Activated CD4-positive, alpha-beta T cell treated with anti-CD3 and anti-CD28 coated beads, Interleukin-2, amount 50 U/mL, for 1 hour (primary cell): ENCODE measurements around the gene CCS.
"Not testable (repeated sequence)": the region's sequence is repeated elsewhere in the genome, so short reads cannot be mapped to it uniquely, and the experiment has no call there.

ENCODE experiments used
- DNase-seq: peaks from one replicate; pipeline ENCODE4 v3.0.0-alpha.2; 2020

Gene CCS

GRCh38 chr11:66628061-66628603 is 35.1 kb downstream of the CCS start:
- no peak for DNase-seq

DNA sequence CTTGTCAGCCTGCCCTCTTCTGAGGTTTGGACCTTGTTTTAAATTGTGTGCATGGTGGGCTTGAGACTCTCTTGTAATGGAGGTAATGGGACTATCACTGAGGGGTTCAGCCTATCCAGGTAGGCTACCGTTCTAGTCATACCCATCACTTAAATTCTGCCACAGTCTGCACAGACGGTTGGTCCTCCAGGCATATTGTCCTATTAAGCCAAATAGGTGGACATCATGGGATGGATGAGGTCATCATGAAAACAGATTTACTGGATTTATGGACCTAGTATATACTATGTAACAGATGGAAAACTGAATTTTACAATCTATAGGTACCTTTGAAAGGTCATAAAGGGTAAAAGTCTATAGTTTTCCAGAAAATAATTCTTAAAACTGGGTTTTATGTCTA is 36.4 kb downstream of the CCS start:
- no peak for DNase-seq

GRCh38 chr11:66631883-66632282 is 38.9 kb downstream of the CCS start:
- no peak for DNase-seq

GRCh38 chr11:66632952-66633351 is 40.0 kb downstream of the CCS start:
- no peak for DNase-seq

DNA sequence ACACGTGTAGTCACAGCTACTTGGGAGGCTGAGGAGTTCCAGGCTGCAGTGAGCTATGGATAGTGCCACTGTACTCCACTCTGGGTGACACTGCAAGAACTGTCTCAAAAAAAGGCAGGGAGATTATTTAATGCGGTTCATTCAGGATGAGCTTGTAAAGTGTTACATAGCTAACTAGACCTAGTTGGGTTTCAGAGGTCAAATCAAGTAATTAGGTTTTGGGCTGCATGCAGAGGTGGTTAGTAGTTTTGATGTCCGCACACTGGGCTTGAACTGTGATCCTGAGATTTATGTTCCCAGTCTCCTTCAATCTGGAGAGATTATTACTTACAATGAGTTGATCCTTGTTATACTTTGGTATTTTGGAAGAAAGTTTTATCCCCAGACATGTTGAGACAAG is 43.4 kb downstream of the CCS start:
- DNase-seq, result no peak

DNA sequence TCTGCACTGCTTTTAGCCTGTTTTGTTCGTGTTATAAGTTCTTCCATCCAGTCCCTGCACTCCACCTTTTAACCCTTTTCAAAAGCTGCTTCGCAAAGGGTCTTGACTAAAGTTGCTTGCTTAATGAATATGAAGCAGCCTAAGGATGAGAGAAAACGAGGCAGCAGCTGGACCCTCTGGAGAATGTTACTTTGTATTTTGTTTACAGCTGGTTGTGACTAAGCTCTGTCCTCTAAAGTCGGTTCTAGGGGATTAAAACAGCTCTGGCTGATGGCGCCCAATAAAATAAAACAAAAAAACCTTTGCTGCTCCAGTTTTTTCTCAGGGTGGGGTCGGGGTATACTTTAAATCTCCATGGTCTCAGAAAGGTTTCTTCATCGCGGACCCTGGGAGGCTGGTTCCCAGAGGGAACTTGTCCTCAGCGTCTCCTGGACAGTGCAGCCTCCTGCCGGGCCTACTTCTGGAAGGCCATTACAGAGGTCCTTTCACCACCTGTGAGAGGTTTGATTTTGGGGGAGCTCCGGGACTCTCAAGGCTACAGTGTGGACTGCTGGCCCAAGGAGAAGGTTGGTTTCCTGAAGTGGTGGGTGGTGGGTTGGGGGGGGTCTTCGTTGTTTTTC is 44.7 kb downstream of the CCS start:
- no peak for DNase-seq

- peak; percentile 92 for DNase-seq
Measured at GRCh38 chr11:66638177-66639065, 45.4 kb downstream of the CCS start, which contains the start of gene RBM4. Gene RBM4 (plus strand): TSS chr11:66638703. CDS start chr11:66639712, 1,009 bp downstream.

DNA sequence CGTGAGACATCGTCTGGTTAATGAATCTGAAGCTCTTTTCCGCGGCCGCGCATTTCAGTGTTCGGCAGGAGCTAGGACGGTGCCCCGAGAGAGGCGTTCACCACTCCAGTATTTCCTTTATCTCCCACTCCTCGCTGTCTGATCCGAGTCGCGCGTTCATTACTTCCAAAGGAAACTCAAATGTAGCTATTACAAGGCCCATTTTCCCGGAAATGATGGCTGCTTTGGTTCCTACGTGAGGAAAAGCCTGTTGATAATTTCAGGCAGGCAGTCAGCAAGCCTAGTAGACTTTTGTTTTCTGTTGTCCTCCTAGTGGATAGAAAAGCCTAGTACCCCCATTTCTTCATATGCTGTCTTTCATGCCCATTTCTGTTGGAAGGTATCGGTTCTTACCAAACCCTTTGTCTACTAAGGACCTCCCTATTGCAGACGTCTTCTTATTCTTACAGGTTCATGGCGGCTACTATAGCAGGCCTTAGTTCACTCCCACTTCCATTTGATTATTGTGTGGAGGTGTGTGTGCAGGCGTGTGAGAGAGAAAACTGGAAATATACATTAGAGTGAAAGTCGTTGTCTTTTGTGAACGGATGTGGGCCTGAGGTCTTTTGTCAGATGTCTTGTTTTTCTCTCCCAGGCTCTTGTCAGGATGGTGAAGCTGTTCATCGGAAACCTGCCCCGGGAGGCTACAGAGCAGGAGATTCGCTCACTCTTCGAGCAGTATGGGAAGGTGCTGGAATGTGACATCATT is 46.3 kb downstream of the CCS start:
- peak; percentile 22 for DNase-seq

DNA sequence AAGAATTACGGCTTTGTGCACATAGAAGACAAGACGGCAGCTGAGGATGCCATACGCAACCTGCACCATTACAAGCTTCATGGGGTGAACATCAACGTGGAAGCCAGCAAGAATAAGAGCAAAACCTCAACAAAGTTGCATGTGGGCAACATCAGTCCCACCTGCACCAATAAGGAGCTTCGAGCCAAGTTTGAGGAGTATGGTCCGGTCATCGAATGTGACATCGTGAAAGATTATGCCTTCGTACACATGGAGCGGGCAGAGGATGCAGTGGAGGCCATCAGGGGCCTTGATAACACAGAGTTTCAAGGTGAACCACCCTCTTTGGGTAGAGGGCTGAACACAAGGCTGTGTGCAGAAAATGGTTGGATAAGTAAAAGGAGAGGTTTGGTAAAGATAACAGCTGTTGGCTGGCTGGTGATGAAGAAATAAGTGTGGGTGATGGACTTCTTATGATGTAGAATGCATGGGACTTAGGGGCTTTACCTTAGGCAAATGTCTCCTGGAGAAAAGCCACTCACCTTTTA is 46.9 kb downstream of the CCS start:
- not testable (repeated sequence) for DNase-seq

DNA sequence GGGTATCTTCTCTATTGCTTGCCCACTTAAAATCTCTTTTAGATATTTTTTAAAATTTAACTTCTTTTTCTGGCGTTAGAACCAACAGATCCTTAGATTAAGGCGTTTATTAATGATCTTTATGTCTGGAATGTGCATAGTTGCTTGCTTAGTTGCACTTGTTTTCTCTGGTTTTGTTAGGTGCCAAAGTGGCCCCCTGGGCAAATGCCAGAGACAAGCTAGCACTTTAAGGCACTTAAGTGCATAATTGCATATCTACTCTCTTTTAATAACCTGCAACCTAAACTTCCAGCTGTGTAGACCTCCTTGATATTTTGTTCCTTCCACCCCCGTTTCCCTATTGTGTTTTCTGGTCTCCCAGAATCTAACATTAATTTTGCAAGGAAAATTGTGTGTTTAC is 48.8 kb downstream of the CCS start:
- DNase-seq, result no peak

GRCh38 chr11:66643745-66644437 is 50.9 kb downstream of the CCS start:
- no peak for DNase-seq

- DNase-seq, result no peak
Measured at GRCh38 chr11:66646828-66647227, 53.8 kb downstream of the CCS start.

DNA sequence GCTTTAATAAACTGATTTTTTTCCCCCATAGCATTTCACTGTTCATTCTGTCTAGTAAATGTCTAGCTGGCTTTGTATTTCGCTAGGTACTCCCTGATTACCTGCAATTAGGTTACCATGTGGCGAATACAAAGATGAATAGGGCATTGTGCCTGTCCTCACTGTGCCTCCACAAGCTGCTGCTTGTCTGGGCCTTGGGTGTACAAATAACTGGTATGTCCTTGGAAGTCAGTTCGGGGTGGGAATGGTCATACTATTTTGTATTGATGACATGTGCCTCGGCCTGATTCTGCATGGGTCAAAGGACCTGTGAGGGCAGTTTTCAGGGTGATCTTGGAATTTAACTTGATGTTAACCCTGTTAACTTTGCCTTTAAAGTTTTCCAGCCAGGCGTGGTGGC is 56.9 kb downstream of the CCS start:
- DNase-seq, result no peak

DNA sequence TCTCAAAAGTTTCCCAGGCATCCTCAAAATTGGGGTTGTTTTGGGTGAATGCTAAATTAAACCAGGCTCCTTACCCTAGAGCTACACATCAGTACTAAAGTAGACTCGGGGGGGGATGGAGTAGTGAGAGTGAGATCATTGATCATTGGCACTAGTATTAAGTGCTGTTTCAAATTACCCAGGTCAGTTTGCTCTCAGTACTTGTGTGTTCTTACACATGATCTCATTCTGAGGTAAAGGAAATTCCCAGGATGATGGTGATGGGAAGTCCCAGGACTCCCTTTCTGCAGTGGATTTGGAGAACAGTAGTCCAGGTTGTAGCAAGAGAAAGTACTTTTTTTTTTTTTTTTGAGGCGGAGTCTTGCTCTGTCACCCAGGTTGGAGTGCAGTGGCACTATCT is 58.0 kb downstream of the CCS start:
- DNase-seq, result no peak

- DNase-seq, result no peak
Measured at GRCh38 chr11:66652651-66653050, 59.7 kb downstream of the CCS start.

DNA sequence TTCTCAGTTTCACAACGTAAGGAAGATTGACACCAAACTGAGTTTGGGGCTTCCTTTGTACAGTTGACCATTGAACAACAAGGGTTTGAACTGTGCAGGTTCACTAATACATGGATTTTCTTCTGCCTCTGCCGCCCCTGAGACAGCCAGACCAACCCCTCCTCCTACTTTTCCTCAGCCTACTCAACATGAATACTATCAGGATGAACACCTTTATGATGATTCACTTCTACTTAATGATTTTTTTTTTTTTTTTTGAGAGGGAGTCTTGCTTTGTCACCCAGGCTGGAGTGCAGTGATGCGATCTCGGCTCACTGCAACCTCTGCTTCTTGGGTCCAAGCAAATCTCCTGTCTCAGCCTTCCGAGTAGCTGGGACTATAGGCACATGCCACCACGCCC is 60.1 kb downstream of the CCS start:
- no peak for DNase-seq
